AG04449 (cell line): Measurements from ENCODE around the gene PLCB1.

Experiments
- CTCF ChIA-PET: fragments of 350-600 bp; formaldehyde crosslinking; extraction: SDS; loops from one replicate; lab custom pipeline; 2021; ENCODE audit warnings: antibody characterized with exemption; lab: Yijun Ruan, JAX
- POLR2A ChIA-PET: fragments of 400-600, 350-600 bp; formaldehyde crosslinking; extraction: SDS; loops from one replicate; lab custom pipeline; 2020; ENCODE audit warnings: antibody characterized with exemption, inconsistent platforms; lab: Yijun Ruan, JAX
- DNase-seq: peaks from one replicate; pipeline ENCODE4 v3.0.0-alpha.2; 2010; ENCODE audit warnings: low read depth, low spot score
- H3K4me3 ChIP-seq: 2 replicates; pipeline ENCODE4 v1.5.1; 2011; ENCODE audit warnings: low read depth, mild to moderate bottlenecking, control low read depth, low read length
- CTCF ChIP-seq: IDR thresholded peaks from one replicate; pipeline ENCODE4 v1.5.1; 2011; ENCODE audit warnings: mild to moderate bottlenecking, moderate library complexity, low read length, control low read depth, inconsistent platforms; ENCODE audit not compliant: insufficient read depth; ENCODE audit errors: missing control alignments

The PLCB1 gene

GRCh38 chr20:8803065-8803464, 671.0 kb downstream of the PLCB1 start:
- no peak for DNase-seq
- TF ChIP-seq CTCF = no peak
- no peak overlapping the region for H3K4me3 ChIP-seq
- POLR2A ChIA-PET = no interaction called here
- CTCF ChIA-PET = interaction anchor here (0.9 to 1.4 kb wide), 3 partner anchors 13 to 557 kb away, joined by 3 to 4 read pairs (median 4); no protein-coding TSS in a partner anchor

- ChIA-PET POLR2A (no interaction called here), CTCF (interaction anchor here (0.8 to 1.5 kb wide), 4 partner anchors 9 to 50 kb away, joined by 3 to 6 read pairs (median 3); no protein-coding TSS in a partner anchor)
- H3K4me3 ChIP-seq = no peak overlapping the region
- no peak for TF ChIP-seq CTCF
- no peak for DNase-seq
Measured at GRCh38 chr20:8803941-8804340, 671.9 kb downstream of the PLCB1 start.

- CTCF ChIA-PET = no interaction called here
Measured at GRCh38 chr20:8805737-8806442, 673.8 kb downstream of the PLCB1 start.

GRCh38 chr20:8807480-8808201, 675.6 kb downstream of the PLCB1 start:
- POLR2A ChIA-PET = interaction anchor here (0.6 kb wide), 1 partner anchor 149 kb away, joined by 4 read pairs; no protein-coding TSS in a partner anchor
- CTCF ChIA-PET = interaction anchor here (1.0 to 3.0 kb wide), 5 partner anchors 13 to 586 kb away, joined by 3 to 12 read pairs (median 3); no protein-coding TSS in a partner anchor

More at GRCh38 chr20:8805737-8806442, 673.8 kb downstream of the PLCB1 start:
- no peak overlapping the region for H3K4me3 ChIP-seq
- POLR2A ChIA-PET = no interaction called here
- TF ChIP-seq CTCF = no peak
- no peak for DNase-seq

GRCh38 chr20:8808202-8808535, 676.1 kb downstream of the PLCB1 start:
- POLR2A ChIA-PET = interaction anchor here (0.6 kb wide), 1 partner anchor 149 kb away, joined by 4 read pairs; no protein-coding TSS in a partner anchor
- CTCF ChIA-PET = interaction anchor here (0.9 to 3.0 kb wide), 6 partner anchors 13 to 585 kb away, joined by 3 to 12 read pairs (median 3); no protein-coding TSS in a partner anchor
- DNase-seq = no peak

More at GRCh38 chr20:8807480-8808201, 675.6 kb downstream of the PLCB1 start:
- H3K4me3 ChIP-seq = no peak overlapping the region
- DNase-seq = no peak
- TF ChIP-seq CTCF = no peak

More at GRCh38 chr20:8808202-8808535, 676.1 kb downstream of the PLCB1 start:
- no peak for TF ChIP-seq CTCF
- H3K4me3 ChIP-seq = no peak overlapping the region
